GM23338 (cell line): Measurements from ENCODE around the gene PSD4. TPM values are rescaled to one million over a fixed set of nuclear protein-coding genes. Genes with fewer than 3 reads are reported as not detected.

Experiments
- ATAC-seq: fragments of 200-7000 bp; cut with Tn5 transposase; 3 replicates; pipeline ENCODE4 v1.9.1; 2020
- DNase-seq: peaks from one replicate; pipeline ENCODE4 v3.0.0-alpha.2; 2015; ENCODE audit warnings: low spot score
- H2AFZ ChIP-seq: fragments of 200-600 bp; sonication (generic); 2 replicates; pipeline ENCODE4 v1.8.0; 2016; ENCODE audit warnings: antibody characterized with exemption, mild to moderate bottlenecking, moderate library complexity
- H3F3A ChIP-seq: fragments of 200-600 bp; sonication (generic); replicated peaks from 2 replicates; pipeline ENCODE4 v1.8.0; 2017; ENCODE audit warnings: antibody characterized with exemption, mixed run types, low read depth
- H3K27ac ChIP-seq: fragments of 200-600 bp; sonication (generic); 2 replicates; pipeline ENCODE4 v1.6.1; 2016; ENCODE audit warnings: low read depth
- H3K27me3 ChIP-seq: fragments of 200-600 bp; sonication (generic); 2 replicates; pipeline ENCODE4 v1.8.0; 2016; ENCODE audit warnings: mild to moderate bottlenecking, mixed run types, moderate library complexity; ENCODE audit not compliant: insufficient read depth
- H3K36me3 ChIP-seq: fragments of 200-600 bp; sonication (generic); 2 replicates; pipeline ENCODE4 v1.8.0; 2016; ENCODE audit warnings: mild to moderate bottlenecking; ENCODE audit not compliant: insufficient read depth
- H3K4me1 ChIP-seq: fragments of 200-600 bp; sonication (generic); 2 replicates; pipeline ENCODE4 v1.8.0; 2016; ENCODE audit warnings: mild to moderate bottlenecking, moderate library complexity; ENCODE audit not compliant: insufficient read depth
- H3K4me2 ChIP-seq: fragments of 200-600 bp; sonication (generic); 2 replicates; pipeline ENCODE4 v1.7.1; 2017; ENCODE audit warnings: mixed run types
- H3K4me3 ChIP-seq: fragments of 200-600 bp; sonication (generic); 2 replicates; pipeline ENCODE4 v1.6.1; 2016; ENCODE audit warnings: mixed run types
- H3K79me2 ChIP-seq: fragments of 200-600 bp; sonication (generic); replicated peaks from 2 replicates; pipeline ENCODE4 v1.8.0; 2017; ENCODE audit warnings: mild to moderate bottlenecking; ENCODE audit not compliant: insufficient read depth
- H3K9me2 ChIP-seq: fragments of 200-600 bp; sonication (generic); 2 replicates; pipeline ENCODE4 v1.8.0; 2017; ENCODE audit not compliant: insufficient read depth
- H4K20me1 ChIP-seq: fragments of 200-600 bp; sonication (generic); replicated peaks from 2 replicates; pipeline ENCODE4 v1.8.0; 2017; ENCODE audit warnings: mild to moderate bottlenecking; ENCODE audit not compliant: insufficient read depth
- H3K27ac Mint-ChIP-seq: 2 replicates; pipeline ENCODE4 v1.8.0; 2020; ENCODE audit warnings: inconsistent platforms, mild to moderate bottlenecking, moderate library complexity, mixed read lengths
- H3K27me3 Mint-ChIP-seq: 3 replicates; pipeline ENCODE4 v1.8.0; 2022; ENCODE audit warnings: low read depth, mild to moderate bottlenecking, moderate library complexity, mixed read lengths, inconsistent platforms; ENCODE audit not compliant: insufficient read depth, poor library complexity
- H3K36me3 Mint-ChIP-seq: 3 replicates; pipeline ENCODE4 v1.8.0; 2021; ENCODE audit warnings: low read depth, mild to moderate bottlenecking, inconsistent platforms, moderate library complexity, mixed read lengths
- H3K4me1 Mint-ChIP-seq: 3 replicates; pipeline ENCODE4 v1.8.0; 2020; ENCODE audit warnings: mild to moderate bottlenecking, inconsistent platforms, mixed read lengths
- H3K4me3 Mint-ChIP-seq: 3 replicates; pipeline ENCODE4 v1.8.0; 2021; ENCODE audit warnings: moderate library complexity, mild to moderate bottlenecking, inconsistent platforms, mixed read lengths
- H3K9me3 Mint-ChIP-seq: 3 replicates; pipeline ENCODE4 v1.8.0; 2020; ENCODE audit warnings: moderate library complexity, mild to moderate bottlenecking, inconsistent platforms, mixed read lengths
- CREB1 ChIP-seq: fragments of 250-450 bp; sonication (Bioruptor Pico); IDR thresholded peaks from 2 replicates; pipeline ENCODE4 v1.5.0; 2020; ENCODE audit warnings: low read depth, mild to moderate bottlenecking, moderate library complexity
- ETS1 ChIP-seq: IDR thresholded peaks from 2 replicates; pipeline ENCODE4 v1.6.1; 2016; ENCODE audit warnings: antibody characterized with exemption
- EZH2 ChIP-seq: fragments of 200-600 bp; sonication (generic); IDR thresholded peaks from one replicate; pipeline ENCODE4 v1.8.0; 2017; ENCODE audit warnings: antibody characterized with exemption, mild to moderate bottlenecking, low read depth; ENCODE audit not compliant: unreplicated experiment
- EZH2phosphoT487 ChIP-seq: fragments of 200-600 bp; sonication (generic); IDR thresholded peaks from one replicate; pipeline ENCODE4 v1.8.1; 2018; ENCODE audit warnings: antibody characterized with exemption; ENCODE audit not compliant: unreplicated experiment
- NANOG ChIP-seq: IDR thresholded peaks from 2 replicates; pipeline ENCODE4 v1.6.1; 2016; ENCODE audit warnings: antibody characterized with exemption, borderline replicate concordance
- POLR2AphosphoS5 ChIP-seq: IDR thresholded peaks from 2 replicates; pipeline ENCODE4 v1.6.1; 2016; ENCODE audit warnings: antibody characterized with exemption, low read depth
- REST ChIP-seq: IDR thresholded peaks from one replicate; pipeline ENCODE4 v1.6.1; 2018; ENCODE audit warnings: antibody characterized with exemption; ENCODE audit not compliant: unreplicated experiment
- STAT1 ChIP-seq: IDR thresholded peaks from one replicate; pipeline ENCODE4 v1.6.1; 2016; ENCODE audit warnings: antibody characterized with exemption; ENCODE audit not compliant: unreplicated experiment
- ZNF114 ChIP-seq: fragments of 250-450 bp; sonication (Bioruptor Pico); IDR thresholded peaks from 2 replicates; pipeline ENCODE4 v1.5.0; 2020; ENCODE audit warnings: mild to moderate bottlenecking, moderate library complexity
- ZNF331 ChIP-seq: fragments of 250-450 bp; sonication (Bioruptor Pico); IDR thresholded peaks from 2 replicates; pipeline ENCODE4 v1.5.0; 2020; ENCODE audit warnings: low read depth, mild to moderate bottlenecking, moderate library complexity
- ZNF462 ChIP-seq: fragments of 250-450 bp; sonication (Bioruptor Pico); IDR thresholded peaks from 2 replicates; pipeline ENCODE4 v1.5.0; 2020; ENCODE audit warnings: mild to moderate bottlenecking, moderate library complexity
- polyA plus RNA-seq: library from polyadenylated mRNA; unstranded; fragments of >200 nt; fragmentation: Nextera tagmentation; extraction: Ambion mirVana; gene quantifications from 2 replicates; pipeline ENCODE4 v1.2.1, GENCODE V29; 2016
- total RNA-seq: library from RNA; depleted of rRNA; stranded (reverse); fragments of >200 nt; shearing (Covaris generic); gene quantifications from 2 replicates; pipeline ENCODE4 v1.2.3, GENCODE V29; 2014

The PSD4 gene
- total and polyA plus RNA-seq, 2 experiments from 2014 or later, result 0.06 to 0.66 TPM

GRCh38 chr2:113126845-113127645, 46.7 kb upstream of the PSD4 start, which contains the start of gene IL1RN:
IL1RN (plus strand) TSS chr2:113127598; CDS start chr2:113127625, 27 bp downstream.
- ATAC-seq (no peak), DNase-seq (no peak)
- TF ChIP-seq EZH2, result no peak
- TF ChIP-seq POLR2AphosphoS5, result no peak
- TF ChIP-seq REST, result no peak
- TF ChIP-seq ETS1, result no peak
- TF ChIP-seq EZH2phosphoT487, result no peak
- no peak for TF ChIP-seq STAT1
- no peak for TF ChIP-seq ZNF331
- TF ChIP-seq ZNF462, result no peak
- no peak for TF ChIP-seq NANOG
- no peak for TF ChIP-seq ZNF114 (CRISPR knock-in tag)
- no peak for TF ChIP-seq CREB1 (CRISPR knock-in tag)
- Histone ChIP-seq H3K4me3 (no peak within 1 kb of the TSS), H4K20me1 (no peaks in the 10 kb centered on the region), H3K4me2 (no peak within 1 kb of the TSS), H3K9me2 (no peaks in the 10 kb centered on the region), H3K27me3 (no peaks in the 10 kb centered on the region), H3K27ac (no peak within 1 kb of the TSS), H2AFZ (no peak within 1 kb of the TSS), H3F3A (no peaks in the 10 kb centered on the region), H3K36me3 (no peaks in the 10 kb centered on the region), H3K4me1 (no peaks in the 10 kb centered on the region), H3K79me2 (no peaks in the 10 kb centered on the region)
- H3K9me3 Mint-ChIP-seq, result no peaks in the 10 kb centered on the region
- H3K27ac Mint-ChIP-seq, result no peak within 1 kb of the TSS
- no peaks in the 10 kb centered on the region for H3K36me3 Mint-ChIP-seq
- no peak within 1 kb of the TSS for H3K4me3 Mint-ChIP-seq
- peaks cover 3% of the 10 kb centered on the region for H3K27me3 Mint-ChIP-seq
- H3K4me1 Mint-ChIP-seq, result no peaks in the 10 kb centered on the region
